Ishikawa (cell line): ENCODE data around the gene FRAT1.

ENCODE experiments used
- CEBPB ChIP-seq: IDR thresholded peaks from 2 replicates; pipeline ENCODE4 v1.6.1; 2012
- CREB1 ChIP-seq: IDR thresholded peaks from 2 replicates; pipeline ENCODE4 v1.6.1; 2012; ENCODE audit warnings: low read depth
- EGR1 ChIP-seq: IDR thresholded peaks from 2 replicates; pipeline ENCODE4 v1.6.1; 2012
- EP300 ChIP-seq: IDR thresholded peaks from 2 replicates; pipeline ENCODE4 v1.6.1; 2012; ENCODE audit warnings: borderline replicate concordance
- FOXM1 ChIP-seq: IDR thresholded peaks from 2 replicates; pipeline ENCODE4 v1.6.1; 2012; ENCODE audit warnings: low read depth, borderline replicate concordance
- NFIC ChIP-seq: IDR thresholded peaks from 2 replicates; pipeline ENCODE4 v1.6.1; 2012
- RAD21 ChIP-seq: IDR thresholded peaks from 2 replicates; pipeline ENCODE4 v1.6.1; 2012; ENCODE audit warnings: low read depth
- REST ChIP-seq: IDR thresholded peaks from 2 replicates; pipeline ENCODE4 v1.6.1; 2012; ENCODE audit warnings: low read depth, mild to moderate bottlenecking
- TAF1 ChIP-seq: IDR thresholded peaks from 2 replicates; pipeline ENCODE4 v1.6.1; 2012; ENCODE audit warnings: low read depth, mild to moderate bottlenecking
- TCF12 ChIP-seq: IDR thresholded peaks from 2 replicates; pipeline ENCODE4 v1.6.1; 2012; ENCODE audit warnings: low read depth
- TEAD4 ChIP-seq: IDR thresholded peaks from 2 replicates; pipeline ENCODE4 v1.6.1; 2012
- USF1 ChIP-seq: IDR thresholded peaks from 2 replicates; pipeline ENCODE4 v1.6.1; 2012
- YY1 ChIP-seq: IDR thresholded peaks from 2 replicates; pipeline ENCODE4 v1.6.1; 2012; ENCODE audit warnings: low read depth
- ZBTB7A ChIP-seq: IDR thresholded peaks from 2 replicates; pipeline ENCODE4 v1.6.1; 2012; ENCODE audit warnings: low read depth
- TF ChIP-seq, protein P1 (sequence below): IDR thresholded peaks from 2 replicates; pipeline ENCODE4 v1.6.1; 2012

Gene FRAT1

GRCh38 chr10:97331153-97331703 lies 12.2 kb downstream of the FRAT1 start:
- TF ChIP-seq EGR1 = no peak
- TF ChIP-seq EP300 = no peak
- no peak for TF ChIP-seq YY1
- no peak for TF ChIP-seq ZBTB7A
- no peak for TF ChIP-seq REST
- no peak for TF ChIP-seq TCF12
- TF ChIP-seq, protein P1, sequence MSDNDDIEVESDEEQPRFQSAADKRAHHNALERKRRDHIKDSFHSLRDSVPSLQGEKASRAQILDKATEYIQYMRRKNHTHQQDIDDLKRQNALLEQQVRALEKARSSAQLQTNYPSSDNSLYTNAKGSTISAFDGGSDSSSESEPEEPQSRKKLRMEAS = no peak
- no peak for TF ChIP-seq CREB1
- TF ChIP-seq FOXM1 = no peak
- no peak for TF ChIP-seq TAF1
- no peak for TF ChIP-seq CEBPB

GRCh38 chr10:97332591-97333350 lies 13.7 kb downstream of the FRAT1 start:
- no peak for TF ChIP-seq TAF1
- TF ChIP-seq NFIC = no peak
- TF ChIP-seq YY1 = no peak
- TF ChIP-seq REST = no peak
- no peak for TF ChIP-seq TEAD4
- no peak for TF ChIP-seq USF1
- no peak for TF ChIP-seq TCF12
- no peak for TF ChIP-seq RAD21

DNA sequence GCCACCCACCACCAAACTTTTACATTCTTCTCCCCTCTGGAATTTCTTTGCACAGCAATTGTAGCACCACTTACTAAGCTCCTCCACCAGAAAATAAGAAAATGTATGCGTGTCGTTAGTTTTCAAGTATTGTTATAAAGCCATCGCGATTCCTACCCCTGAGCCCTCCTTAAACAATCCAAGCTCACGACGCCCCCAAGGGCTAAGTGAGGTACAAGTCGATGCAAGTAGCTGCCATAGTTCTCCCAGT lies 14.2 kb downstream of the FRAT1 start:
- TF ChIP-seq TEAD4 = no peak
- no peak for TF ChIP-seq EP300
- TF ChIP-seq NFIC = no peak
- no peak for TF ChIP-seq CREB1
- no peak for TF ChIP-seq FOXM1
- TF ChIP-seq TAF1 = no peak
- TF ChIP-seq, protein P1 = no peak
- TF ChIP-seq USF1 = no peak
- no peak for TF ChIP-seq EGR1
- no peak for TF ChIP-seq REST
- TF ChIP-seq TCF12 = no peak
- no peak for TF ChIP-seq RAD21
- no peak for TF ChIP-seq ZBTB7A
- TF ChIP-seq CEBPB = no peak
- no peak for TF ChIP-seq YY1

DNA sequence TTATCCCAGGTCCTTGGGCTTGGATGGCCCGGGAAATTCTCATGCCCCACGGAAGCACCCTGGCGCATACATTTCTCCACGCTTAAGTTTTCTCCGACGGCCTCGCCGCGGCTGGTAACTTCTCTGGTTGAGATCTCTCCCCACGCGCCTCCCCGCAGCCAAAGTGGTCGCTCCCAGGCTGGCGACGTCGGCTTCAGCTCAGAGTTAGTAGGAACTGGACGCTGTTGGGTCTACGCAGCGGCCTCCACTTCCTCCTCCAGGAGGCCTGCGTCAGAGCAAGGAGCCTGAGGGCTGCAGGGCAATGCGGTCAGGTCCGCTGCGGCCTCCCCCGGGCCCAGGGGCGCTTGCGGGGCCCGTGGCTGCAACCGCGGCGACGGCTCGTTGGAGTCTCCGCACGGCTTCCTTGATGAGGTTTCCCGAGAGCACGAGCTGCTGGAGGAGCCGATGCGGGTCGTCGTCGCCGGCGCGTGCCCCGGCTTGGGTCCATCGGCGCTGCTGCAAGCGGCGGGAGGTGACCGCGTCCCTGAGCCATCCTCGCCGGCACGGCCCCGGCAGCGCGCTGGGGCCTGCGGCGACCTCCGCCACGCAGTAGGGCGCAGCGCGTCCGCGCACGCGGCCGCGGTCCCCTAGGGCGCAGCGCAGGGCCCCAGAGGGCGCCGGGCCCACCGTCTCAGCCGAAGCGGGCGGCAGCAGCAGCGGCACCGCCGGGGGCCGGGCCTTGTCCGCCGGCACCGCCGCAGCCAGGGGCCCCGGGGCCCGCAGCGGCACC lies 14.7 kb downstream of the FRAT1 start:
- TF ChIP-seq, protein P1 = peak; percentile 77
- no peak for TF ChIP-seq TAF1
- no peak for TF ChIP-seq EGR1
- no peak for TF ChIP-seq REST
- TF ChIP-seq CEBPB = no peak
